H54 (cell line): Measurements from ENCODE around the gene SLC44A5.

Experiments used
- DNase-seq: peaks from one replicate; pipeline ENCODE4 v3.0.0; 2011; ENCODE audit warnings: low spot score, mixed read lengths; ENCODE audit not compliant: insufficient read length
- FAIRE-seq: peaks from 3 replicates; lab custom pipeline; 2011; peaks lifted over from hg19 to GRCh38; lab: Jason Lieb, UNC
- POLR2A ChIP-seq: IDR thresholded peaks from 2 replicates; pipeline ENCODE4 v1.6.1; 2011; ENCODE audit warnings: low read depth, mild to moderate bottlenecking, low read length

The SLC44A5 gene

GRCh38 chr1:75334876-75335389 is 276.0 kb downstream of the SLC44A5 start:
- no peak for DNase-seq
- no peak for TF ChIP-seq POLR2A
- FAIRE-seq, result no peak

- DNase-seq (no peak), FAIRE-seq (no peak)
Observed at GRCh38 chr1:75330624-75331023, 280.3 kb downstream of the SLC44A5 start.

DNA sequence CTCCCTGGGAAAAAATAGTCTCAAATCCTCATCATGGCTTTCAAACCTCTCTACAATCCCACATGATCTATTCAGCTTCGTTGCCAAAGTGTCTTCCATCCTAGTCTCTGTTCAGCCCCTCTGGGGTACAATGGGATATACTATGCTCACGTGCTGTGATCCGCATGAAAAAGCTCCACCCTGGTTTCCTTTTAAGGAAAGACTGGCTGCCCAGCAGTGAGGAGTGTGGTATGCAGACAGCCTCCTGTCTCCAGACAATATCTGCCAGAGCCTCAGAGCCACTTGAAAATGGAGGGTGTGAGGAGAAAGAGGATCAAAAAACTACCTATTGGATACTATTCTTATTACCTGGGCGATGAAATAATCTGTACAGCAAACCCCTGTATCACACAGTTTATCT is 282.2 kb downstream of the SLC44A5 start:
- FAIRE-seq (no peak), DNase-seq (no peak)
- no peak for TF ChIP-seq POLR2A

More at GRCh38 chr1:75330624-75331023, 280.3 kb downstream of the SLC44A5 start:
- no peak for TF ChIP-seq POLR2A

- no peak for FAIRE-seq
- DNase-seq, result no peak
- no peak for TF ChIP-seq POLR2A
Observed at GRCh38 chr1:75327395-75327794, 283.5 kb downstream of the SLC44A5 start.

GRCh38 chr1:75317976-75318375 is 292.9 kb downstream of the SLC44A5 start:
- no peak for FAIRE-seq

DNA sequence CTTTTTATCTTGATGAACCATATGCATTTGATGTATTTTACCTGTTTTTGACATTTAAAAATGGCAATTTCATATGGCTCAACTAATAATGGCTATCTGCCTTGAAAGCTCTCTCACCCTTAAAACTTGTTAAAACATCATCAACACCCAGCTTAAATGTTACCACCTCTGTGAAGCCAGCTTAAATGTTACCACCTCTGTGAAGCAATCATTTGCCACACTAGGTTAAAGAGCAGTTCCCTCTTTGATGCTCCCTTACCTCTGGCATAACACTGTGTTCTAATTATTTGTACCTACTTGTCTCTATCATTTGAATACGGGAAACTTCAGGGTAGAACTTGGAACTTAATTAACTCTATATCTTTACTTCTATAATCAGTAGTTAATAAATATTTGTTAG is 294.7 kb downstream of the SLC44A5 start:
- FAIRE-seq (no peak), DNase-seq (no peak)
- TF ChIP-seq POLR2A, result no peak

More at GRCh38 chr1:75317976-75318375, 292.9 kb downstream of the SLC44A5 start:
- DNase-seq, result no peak
- TF ChIP-seq POLR2A, result no peak

GRCh38 chr1:75312620-75313019 is 298.3 kb downstream of the SLC44A5 start:
- DNase-seq (no peak), FAIRE-seq (no peak)
- TF ChIP-seq POLR2A, result no peak

- FAIRE-seq (peak; percentile 30), DNase-seq (peak; percentile 1)
- no peak for TF ChIP-seq POLR2A
Observed at GRCh38 chr1:75310067-75310466, 300.8 kb downstream of the SLC44A5 start.

GRCh38 chr1:75308365-75308764 is 302.5 kb downstream of the SLC44A5 start:
- FAIRE-seq (no peak), DNase-seq (no peak)
- no peak for TF ChIP-seq POLR2A

DNA sequence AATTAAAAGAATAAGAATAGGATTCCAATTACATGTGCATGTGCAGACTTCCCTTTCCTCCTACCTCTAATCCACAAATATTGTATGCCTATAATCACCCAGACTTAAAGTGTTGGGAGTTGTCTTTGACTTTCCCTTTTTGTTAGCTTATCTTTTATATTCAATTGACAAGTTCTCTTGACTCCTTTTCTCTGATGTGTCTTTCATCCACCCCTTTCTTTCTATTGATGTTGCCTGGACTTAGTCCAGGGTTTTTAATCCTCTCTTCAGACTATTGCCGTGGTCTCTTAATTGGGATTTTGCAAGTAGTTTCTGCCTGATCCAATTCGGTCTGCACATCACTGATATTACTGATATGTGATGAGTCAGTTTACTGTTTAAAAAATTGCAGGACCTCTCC is 305.9 kb downstream of the SLC44A5 start:
- no peak for TF ChIP-seq POLR2A
- DNase-seq (no peak), FAIRE-seq (no peak)

GRCh38 chr1:75293270-75293669 is 317.6 kb downstream of the SLC44A5 start:
- no peak for FAIRE-seq
- DNase-seq, result no peak
- no peak for TF ChIP-seq POLR2A

DNA sequence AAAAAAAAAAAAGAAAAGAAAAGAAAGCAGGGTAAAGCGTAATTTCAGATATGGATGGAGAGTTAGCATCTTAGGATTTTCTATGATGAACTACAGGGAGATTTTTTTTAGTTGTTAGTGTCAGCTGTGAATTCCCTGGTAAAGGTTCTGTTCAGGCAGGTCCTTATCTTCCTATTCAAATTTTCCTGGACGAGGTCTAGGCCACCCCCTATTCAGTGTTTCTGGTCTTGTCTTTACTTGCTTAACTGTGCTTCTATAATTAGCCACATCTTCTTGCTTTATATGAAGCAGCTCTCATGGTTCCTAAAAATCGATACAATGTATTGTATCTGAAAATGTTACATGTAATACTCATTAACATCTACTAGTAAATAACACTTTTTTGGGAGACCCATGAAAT is 318.9 kb downstream of the SLC44A5 start:
- TF ChIP-seq POLR2A, result no peak
- DNase-seq (no peak), FAIRE-seq (no peak)

DNA sequence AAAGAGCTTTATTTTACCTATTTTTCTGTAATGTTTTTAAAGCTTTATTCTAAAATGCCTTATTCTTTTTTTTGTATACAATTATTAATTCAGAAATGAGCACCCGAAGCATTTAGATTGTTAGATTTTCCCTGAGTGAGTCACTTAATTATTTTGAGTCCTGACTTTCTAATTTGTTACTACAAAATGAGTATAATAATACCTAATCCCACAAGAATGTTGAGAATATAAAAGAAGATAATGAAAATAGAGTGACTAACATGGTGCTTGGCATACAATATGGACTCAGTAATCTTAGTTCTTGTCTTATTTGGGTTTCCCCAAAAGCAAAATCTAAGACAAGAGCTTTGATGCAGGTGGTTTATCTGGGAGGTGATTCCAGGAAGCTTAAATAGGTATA is 334.5 kb downstream of the SLC44A5 start:
- DNase-seq (no peak), FAIRE-seq (no peak)
- no peak for TF ChIP-seq POLR2A

DNA sequence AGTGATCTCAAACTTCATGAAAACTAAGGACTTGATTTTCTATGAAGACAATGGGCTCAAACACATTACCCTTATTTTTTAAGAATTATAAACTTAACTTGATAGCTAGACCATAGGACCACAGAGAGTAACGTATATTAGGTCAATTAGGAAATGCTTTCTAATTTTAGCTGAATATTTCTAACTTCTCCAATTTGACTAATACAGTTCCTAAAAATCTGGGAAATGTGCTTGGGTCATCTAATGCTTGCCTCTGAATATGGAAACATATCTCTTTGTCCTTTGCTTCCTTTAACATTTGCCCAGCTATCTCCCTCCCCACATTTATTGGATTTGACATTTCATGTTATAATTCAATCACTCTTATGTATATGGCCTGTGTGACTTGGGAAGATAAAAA is 335.3 kb downstream of the SLC44A5 start:
- FAIRE-seq (no peak), DNase-seq (no peak)
- no peak for TF ChIP-seq POLR2A

GRCh38 chr1:75274920-75275506 is 335.9 kb downstream of the SLC44A5 start:
- TF ChIP-seq POLR2A, result no peak
- DNase-seq (no peak), FAIRE-seq (no peak)
